ENCODE measurements around the gene SLC1A7.

The SLC1A7 gene

GRCh38 chr1:53108646-53109580 lies 33.5 kb downstream of the SLC1A7 start:
- TF ChIP-seq CTCF (conservative IDR thresholded peaks at IDR 0.05; ENCODE audit: low read depth, low read length) = no peak
- peak; percentile 67 for DNase-seq (ENCODE audit: low read depth)
- no peak overlapping the region for H3K4me3 ChIP-seq (ENCODE audit: low read depth, low read length)

- no peak for TF ChIP-seq CTCF (conservative IDR thresholded peaks at IDR 0.05; ENCODE audit: low read depth, low read length)
- peak; percentile 96 for DNase-seq (ENCODE audit: low read depth)
- H3K4me3 ChIP-seq (ENCODE audit: low read depth, low read length) = no peak overlapping the region
Measured at GRCh38 chr1:53107570-53108322, 34.7 kb downstream of the SLC1A7 start.

GRCh38 chr1:53107090-53107489 lies 35.3 kb downstream of the SLC1A7 start:
- H3K4me3 ChIP-seq (ENCODE audit: low read depth, low read length) = no peak overlapping the region
- no peak for TF ChIP-seq CTCF (conservative IDR thresholded peaks at IDR 0.05; ENCODE audit: low read depth, low read length)
- DNase-seq (ENCODE audit: low read depth) = no peak

DNA sequence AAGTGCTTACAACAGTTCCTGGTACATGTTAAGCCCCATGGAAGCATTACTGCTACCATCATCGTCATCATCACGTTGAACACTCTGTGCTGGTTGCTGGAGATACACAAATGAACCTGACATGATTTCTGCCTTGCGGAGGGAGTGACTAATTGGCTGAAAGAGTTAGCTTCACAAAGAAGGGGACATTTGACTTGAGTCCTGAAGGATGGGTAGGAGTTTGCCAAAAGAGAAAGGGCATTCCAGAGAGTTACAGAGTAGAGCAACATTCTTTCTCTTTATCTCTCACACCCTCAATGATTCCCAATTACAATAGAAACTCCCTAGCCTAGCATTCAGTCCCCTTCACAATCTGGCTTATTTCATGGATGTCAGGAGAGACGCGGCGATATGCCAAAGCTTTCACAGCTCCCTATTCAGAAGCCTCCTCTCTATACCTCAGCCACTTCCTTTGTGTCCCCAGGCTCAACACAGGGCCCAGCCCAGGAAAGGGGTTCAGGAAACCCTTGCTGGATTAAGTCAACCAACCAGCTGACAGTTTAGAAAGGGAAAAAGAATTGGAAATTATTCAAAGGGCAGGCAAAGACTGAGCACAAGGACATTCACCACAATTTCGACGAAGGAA lies 38.0 kb downstream of the SLC1A7 start:
- no peak for TF ChIP-seq CTCF (conservative IDR thresholded peaks at IDR 0.05; ENCODE audit: low read depth, low read length)
- DNase-seq (ENCODE audit: low read depth) = no peak
- no peak overlapping the region for H3K4me3 ChIP-seq (ENCODE audit: low read depth, low read length)

- no peak overlapping the region for H3K4me3 ChIP-seq (ENCODE audit: low read depth, low read length)
- no peak for TF ChIP-seq CTCF (conservative IDR thresholded peaks at IDR 0.05; ENCODE audit: low read depth, low read length)
- DNase-seq (ENCODE audit: low read depth) = no peak
Measured at GRCh38 chr1:53094533-53094919, 47.9 kb downstream of the SLC1A7 start.

DNA sequence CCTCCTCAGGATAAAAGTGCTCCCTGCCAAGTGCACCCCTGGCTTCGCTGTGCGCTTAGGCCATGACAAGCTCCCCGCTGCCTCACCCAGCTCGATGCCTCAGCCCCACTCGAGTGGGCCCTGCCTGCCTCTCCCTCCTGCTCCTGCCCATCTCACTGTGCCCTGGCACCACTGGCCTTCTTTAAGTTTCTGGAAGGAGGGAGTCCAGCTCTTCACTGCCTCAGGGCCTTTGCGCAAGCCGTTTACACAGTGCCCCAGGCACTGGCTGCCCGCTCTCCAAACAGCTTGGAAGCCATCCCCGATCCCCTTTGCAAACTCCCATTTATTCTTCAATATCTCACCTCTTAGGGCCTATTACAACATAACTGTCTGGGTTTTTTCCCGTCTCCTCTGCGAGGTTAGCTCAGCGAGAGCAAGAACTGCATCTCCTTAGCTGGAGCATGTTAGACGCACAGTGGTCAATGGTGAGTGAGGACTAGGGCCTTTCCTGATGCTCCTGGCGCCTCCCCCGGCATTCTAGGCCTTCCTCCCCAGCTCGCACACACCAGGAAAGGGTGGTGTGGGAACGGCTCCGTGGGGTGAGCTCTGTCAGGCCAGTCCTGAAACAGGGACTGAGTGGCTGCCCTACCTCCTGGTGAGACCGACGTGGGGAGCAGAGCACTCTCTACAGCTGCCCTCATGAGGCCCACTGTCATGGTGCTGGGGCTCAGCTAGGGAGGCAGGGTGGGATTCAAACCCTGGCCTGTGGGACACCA lies 48.5 kb downstream of the SLC1A7 start:
- no peak for DNase-seq (ENCODE audit: low read depth)
- TF ChIP-seq CTCF (conservative IDR thresholded peaks at IDR 0.05; ENCODE audit: low read depth, low read length) = no peak
- no peak overlapping the region for H3K4me3 ChIP-seq (ENCODE audit: low read depth, low read length)

Measured in choroid plexus epithelial cell (primary cell).